Measurements from ENCODE around the gene PRPF6. TPM values are rescaled to one million over a fixed set of nuclear protein-coding genes. Genes with fewer than 3 reads are reported as not detected.
"Not testable (repeated sequence)": the region's sequence is repeated elsewhere in the genome, so short reads cannot be mapped to it uniquely, and the experiment has no call there.

PRPF6 gene
- total RNA-seq, 4 donors from 2014 or later, result 28.5 to 73.0 (median 69.6) TPM

- no peaks in the 10 kb centered on the region for H3K36me3 ChIP-seq
- H3K27ac ChIP-seq, result no peak overlapping the region
- no peak overlapping the region for H3K4me3 ChIP-seq
- TF ChIP-seq POLR2A (IDR thresholded peaks at IDR 0.05) (no peak), CTCF (IDR thresholded peaks at IDR 0.05) (no peak)
- H3K4me1 ChIP-seq, result peaks cover 0 to 18% of the 10 kb centered on the region in 2 donors
- no peaks in the 10 kb centered on the region for H3K27me3 ChIP-seq
- peak in 1 of 2 donors; percentile 48 for DNase-seq
- H3K9me3 ChIP-seq, result no peaks in the 10 kb centered on the region
- intact Hi-C loops (cut with DNase I; ENCODE audit: low total_unique reads), result loop anchor here (2.0 kb wide), 1 partner anchor 434 kb away; no protein-coding TSS in a partner anchor
These were observed 8.4 kb upstream of the PRPF6 start for GRCh38 chr20:63972312-63973159.

GRCh38 chr20:63973160-63973479 lies 7.8 kb upstream of the PRPF6 start:
- H3K27ac ChIP-seq, result no peak overlapping the region
- intact Hi-C loops (cut with DNase I; ENCODE audit: low total_unique reads), result loop anchor here (2.0 kb wide), 1 partner anchor 434 kb away; no protein-coding TSS in a partner anchor
- no peak for DNase-seq

GRCh38 chr20:63973636-63974401 lies 7.1 kb upstream of the PRPF6 start:
- Histone ChIP-seq H3K4me1 (peaks cover 0 to 9% of the 10 kb centered on the region in 2 donors), H3K27me3 (no peaks in the 10 kb centered on the region), H3K27ac (peak overlapping the region in 1 of 2 donors; percentile 19), H3K36me3 (no peaks in the 10 kb centered on the region), H3K9me3 (no peaks in the 10 kb centered on the region), H3K4me3 (no peak overlapping the region)
- DNase-seq, result peak; percentile 83 to 89
- TF ChIP-seq POLR2A (IDR thresholded peaks at IDR 0.05) (peak in 1 of 2 donors; percentile 26), CTCF (IDR thresholded peaks at IDR 0.05) (peak; percentile 99)
- intact Hi-C loops (cut with DNase I; ENCODE audit: low total_unique reads), result loop anchor here (2.0 kb wide), 1 partner anchor 435 kb away; no protein-coding TSS in a partner anchor

More at GRCh38 chr20:63973160-63973479, 7.8 kb upstream of the PRPF6 start:
- TF ChIP-seq POLR2A (IDR thresholded peaks at IDR 0.05), result no peak
- TF ChIP-seq CTCF (IDR thresholded peaks at IDR 0.05), result no peak
- no peaks in the 10 kb centered on the region for H3K9me3 ChIP-seq
- peaks cover 0 to 16% of the 10 kb centered on the region in 2 donors for H3K4me1 ChIP-seq
- H3K36me3 ChIP-seq, result no peaks in the 10 kb centered on the region
- H3K27me3 ChIP-seq, result no peaks in the 10 kb centered on the region
- H3K4me3 ChIP-seq, result no peak overlapping the region

- Histone ChIP-seq H3K27me3 (peaks cover 0 to 1% of the 10 kb centered on the region in 2 donors), H3K4me1 (peaks cover 0 to 7% of the 10 kb centered on the region in 2 donors), H3K27ac (no peak overlapping the region), H3K36me3 (no peaks in the 10 kb centered on the region), H3K9me3 (no peaks in the 10 kb centered on the region), H3K4me3 (no peak overlapping the region)
- TF ChIP-seq POLR2A (IDR thresholded peaks at IDR 0.05), result no peak
- TF ChIP-seq CTCF (IDR thresholded peaks at IDR 0.05), result no peak
- intact Hi-C loops (cut with DNase I; ENCODE audit: low total_unique reads), result no loop called here
- DNase-seq, result peak in 1 of 2 donors; percentile 44
These were observed 6.3 kb upstream of the PRPF6 start for GRCh38 chr20:63974402-63975200.

GRCh38 chr20:63976511-63976910 lies 4.4 kb upstream of the PRPF6 start:
- H3K27ac ChIP-seq; DNase-seq; H3K36me3 ChIP-seq; H3K27me3 ChIP-seq; H3K9me3 ChIP-seq; H3K4me1 ChIP-seq; H3K4me3 ChIP-seq; intact Hi-C loops (cut with DNase I; ENCODE audit: low total_unique reads): not testable (repeated sequence)
